Measurements from ENCODE around the gene MAZ. TPM values are rescaled to one million over a fixed set of nuclear protein-coding genes. Genes with fewer than 3 reads are reported as not detected.

MAZ gene
- total RNA-seq, 4 donors from 2014 or later: 80.4 to 132 (median 107) TPM

GRCh38 chr16:29837841-29838240 lies 31.5 kb downstream of the MAZ start:
- H3K4me3 ChIP-seq (replicated peaks in 1 of 3): no peak overlapping the region
- no peak for DNase-seq
- H3K4me1 ChIP-seq: no peaks in the 10 kb centered on the region
- no peaks in the 10 kb centered on the region for H3K27me3 ChIP-seq
- H3K9me3 ChIP-seq: no peaks in the 10 kb centered on the region
- TF ChIP-seq CTCF (IDR thresholded peaks at IDR 0.05) (no peak), POLR2A (IDR thresholded peaks at IDR 0.05) (no peak)
- 93 to 98% methylated on average over 5 of the region's 5 CpGs for WGBS, 2 donors
- intact Hi-C loops (cut with DNase I): loop anchor here (10.0 kb wide), 1 partner anchor 187 kb away; the partner anchor contains the start of gene C16orf92
- no peak overlapping the region for H3K27ac ChIP-seq
- peaks cover 56 to 73% of the 10 kb centered on the region in 2 donors for H3K36me3 ChIP-seq

GRCh38 chr16:29839822-29840221 lies 33.5 kb downstream of the MAZ start:
- Histone ChIP-seq H3K27ac (no peak overlapping the region), H3K36me3 (peaks cover 52 to 73% of the 10 kb centered on the region in 2 donors), H3K9me3 (no peaks in the 10 kb centered on the region), H3K4me3 (replicated peaks in 1 of 3) (no peak overlapping the region), H3K27me3 (no peaks in the 10 kb centered on the region), H3K4me1 (no peaks in the 10 kb centered on the region)
- intact Hi-C loops (cut with DNase I): loop anchor here (10.0 kb wide), 1 partner anchor 185 kb away; the partner anchor contains the start of gene C16orf92
- 91 to 94% methylated on average over 4 to 6 of the region's 6 CpGs for WGBS, 2 donors
- TF ChIP-seq POLR2A (IDR thresholded peaks at IDR 0.05) (no peak), CTCF (IDR thresholded peaks at IDR 0.05) (no peak)
- DNase-seq: no peak

- no peaks in the 10 kb centered on the region for H3K27me3 ChIP-seq
- no peak for DNase-seq
- 88 to 93% methylated on average over 10 of the region's 10 CpGs for WGBS, 2 donors
- no peaks in the 10 kb centered on the region for H3K9me3 ChIP-seq
- TF ChIP-seq POLR2A (IDR thresholded peaks at IDR 0.05): no peak
- TF ChIP-seq CTCF (IDR thresholded peaks at IDR 0.05): no peak
- H3K27ac ChIP-seq: no peak overlapping the region
- H3K36me3 ChIP-seq: peaks cover 53 to 77% of the 10 kb centered on the region in 2 donors
- intact Hi-C loops (cut with DNase I): no loop called here
- no peaks in the 10 kb centered on the region for H3K4me1 ChIP-seq
- no peak overlapping the region for H3K4me3 ChIP-seq (replicated peaks in 1 of 3)
Measured at GRCh38 chr16:29840240-29840639, 33.9 kb downstream of the MAZ start.

GRCh38 chr16:29841631-29842030 lies 35.3 kb downstream of the MAZ start:
- no peaks in the 10 kb centered on the region for H3K9me3 ChIP-seq
- H3K4me3 ChIP-seq (replicated peaks in 1 of 3): no peak overlapping the region
- TF ChIP-seq CTCF (IDR thresholded peaks at IDR 0.05): no peak
- no peak for TF ChIP-seq POLR2A (IDR thresholded peaks at IDR 0.05)

GRCh38 chr16:29842732-29843346 lies 36.5 kb downstream of the MAZ start:
- H3K9me3 ChIP-seq: no peaks in the 10 kb centered on the region
- H3K27me3 ChIP-seq: no peaks in the 10 kb centered on the region
- DNase-seq: no peak
- no peak overlapping the region for H3K27ac ChIP-seq
- peaks cover 50 to 78% of the 10 kb centered on the region in 2 donors for H3K36me3 ChIP-seq
- no peak for TF ChIP-seq CTCF (IDR thresholded peaks at IDR 0.05)
- TF ChIP-seq POLR2A (IDR thresholded peaks at IDR 0.05): no peak
- WGBS, 2 donors: 96 to 98% methylated on average over 9 of the region's 9 CpGs
- intact Hi-C loops (cut with DNase I): no loop called here
- H3K4me1 ChIP-seq: no peaks in the 10 kb centered on the region
- no peak overlapping the region for H3K4me3 ChIP-seq (replicated peaks in 1 of 3)

More at GRCh38 chr16:29841631-29842030, 35.3 kb downstream of the MAZ start:
- Histone ChIP-seq H3K36me3 (peaks cover 56 to 80% of the 10 kb centered on the region in 2 donors), H3K4me1 (no peaks in the 10 kb centered on the region), H3K27me3 (no peaks in the 10 kb centered on the region), H3K27ac (no peak overlapping the region)
- intact Hi-C loops (cut with DNase I): no loop called here
- DNase-seq: no peak
- WGBS, 2 donors: 85 to 100% methylated on average over 1 to 16 of the region's 23 CpGs

All from thyroid gland (tissue), 4 donors.